Forelimb muscle (tissue), 1 donor: Measurements from ENCODE around the gene KIF21B. TPM values are rescaled to one million over a fixed set of nuclear protein-coding genes. Genes with fewer than 3 reads are reported as not detected.
A peak's percentile ranks its signal among the peaks of the same experiment; 100 is the strongest.

ENCODE experiments used
- DNase-seq: peaks from one replicate; pipeline ENCODE4 v3.0.0-alpha.2; 2013; ENCODE audit warnings: low read depth
- polyA plus RNA-seq: library from polyadenylated mRNA; unstranded; fragments of 120-200 nt; gene quantifications from one replicate; pipeline ENCODE4 v1.2.1, GENCODE V29; 2013; ENCODE audit not compliant: insufficient read length

KIF21B gene
- polyA plus RNA-seq, 1 donor, result 0.73 TPM

DNA sequence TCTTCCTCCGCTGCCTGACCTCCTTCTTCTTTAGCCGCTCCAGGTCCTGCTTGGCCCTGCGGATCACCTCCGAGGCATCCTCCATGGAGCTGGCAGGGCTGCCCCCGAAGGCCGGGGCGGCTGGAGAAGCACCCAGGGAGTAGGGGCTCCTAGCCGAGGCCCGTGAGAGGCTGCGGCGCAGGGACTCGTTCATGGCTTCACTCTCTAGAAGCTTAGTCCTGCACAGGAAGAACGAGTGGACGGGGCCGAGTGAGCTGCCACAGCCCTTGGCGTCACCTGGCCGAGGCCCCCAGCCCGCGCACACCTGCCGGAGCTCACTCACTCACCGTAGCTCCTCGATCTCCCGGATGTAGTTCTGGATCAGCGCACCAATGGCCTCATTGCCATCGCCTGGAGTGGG lies 23.1 kb downstream of the KIF21B start:
- no peak for DNase-seq

DNA sequence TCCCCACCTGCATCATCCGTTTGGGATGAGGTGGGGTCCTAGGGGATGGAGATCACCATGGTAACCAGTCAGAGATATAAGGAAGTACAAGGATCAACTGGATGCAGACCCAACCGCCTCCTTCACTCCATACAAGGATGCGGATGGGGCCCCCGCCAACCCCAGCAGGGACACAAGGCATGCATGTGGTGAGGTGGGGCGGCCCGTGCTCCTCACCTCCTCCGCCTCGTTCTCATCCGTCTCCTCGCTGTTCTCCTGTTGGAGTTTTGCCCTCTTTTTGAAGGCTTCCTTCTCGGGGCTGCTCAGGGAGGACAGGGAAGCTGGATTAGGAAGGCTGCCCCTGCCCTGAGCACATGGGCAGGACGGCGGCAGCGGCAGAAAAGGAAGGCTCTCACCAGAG lies 23.8 kb downstream of the KIF21B start:
- DNase-seq, result no peak

DNA sequence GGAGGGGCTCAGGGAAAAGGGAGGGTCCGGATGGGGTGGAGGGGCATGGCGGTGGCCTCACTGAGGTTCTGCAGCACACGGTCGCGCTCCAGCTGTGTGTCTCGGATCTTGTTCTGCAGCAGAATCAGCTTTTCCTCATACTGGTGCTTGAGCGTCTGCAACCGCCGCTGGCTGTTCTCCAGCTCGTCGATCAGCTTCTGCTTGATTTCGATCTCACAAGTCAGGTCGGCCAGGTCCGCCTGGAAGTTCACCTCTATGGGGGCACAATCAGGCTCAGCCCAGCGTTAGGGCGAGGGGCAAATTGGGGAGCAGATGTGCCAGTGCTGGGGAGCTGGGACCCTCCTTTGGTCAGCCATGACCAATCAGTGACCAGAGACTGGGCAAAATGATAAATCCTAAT lies 25.2 kb downstream of the KIF21B start:
- DNase-seq, result no peak

DNA sequence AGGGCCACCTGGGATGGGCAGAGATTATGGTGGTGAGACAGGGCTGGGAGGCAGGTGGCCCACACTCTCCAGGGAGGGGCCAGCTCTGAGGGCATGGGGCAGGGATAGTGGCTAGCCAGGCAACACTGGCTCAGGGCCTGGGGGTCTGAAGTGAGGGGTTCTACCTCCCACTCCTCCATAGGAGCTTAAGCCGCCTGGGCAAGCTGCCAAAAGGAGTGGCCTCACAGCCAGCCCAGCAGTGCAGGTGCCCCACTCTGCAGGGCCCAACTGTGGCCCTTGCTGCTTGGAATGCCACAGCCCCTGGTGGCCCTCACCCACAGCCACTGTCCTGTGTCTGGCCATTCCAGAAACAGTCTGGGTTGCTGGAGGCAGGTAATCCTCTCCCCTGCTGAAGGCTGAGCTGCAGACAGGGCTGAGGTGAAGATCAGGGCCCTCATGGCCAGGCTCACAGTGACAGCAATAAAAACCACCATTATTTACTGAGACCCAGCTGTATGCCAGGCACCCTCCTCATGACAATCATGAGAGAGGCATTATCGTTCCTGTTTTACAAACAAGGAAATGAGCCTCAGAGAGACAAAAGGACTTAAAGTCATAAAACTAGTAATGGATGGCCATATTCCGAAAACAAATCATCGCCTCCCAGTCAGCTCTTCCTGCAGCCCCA lies 31.0 kb downstream of the KIF21B start:
- DNase-seq, result no peak

DNA sequence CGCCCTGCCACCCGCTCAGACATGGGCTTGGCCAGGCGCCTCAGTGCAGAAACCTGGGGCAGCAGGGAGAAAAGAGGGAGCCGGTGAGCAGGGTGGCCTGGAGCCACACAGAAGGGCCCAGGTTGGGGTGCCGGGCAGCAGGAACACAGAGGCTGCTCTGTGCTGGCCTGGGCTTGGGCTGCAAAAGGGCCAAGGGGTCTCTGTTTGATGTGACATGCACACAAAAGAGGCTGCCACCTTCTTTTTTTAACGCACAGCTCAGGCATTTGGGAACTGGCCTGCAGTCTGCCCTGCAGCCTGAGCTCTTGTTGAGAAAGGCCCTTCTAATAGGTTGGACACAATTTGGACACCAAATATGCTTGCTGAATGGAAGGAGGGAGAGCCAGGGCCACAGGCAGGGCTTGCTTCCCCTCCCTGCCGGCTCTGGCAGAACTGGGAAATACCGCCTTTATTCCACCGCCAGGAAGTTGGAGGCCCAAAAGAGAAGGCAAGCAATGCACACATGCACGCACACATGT lies 32.4 kb downstream of the KIF21B start:
- DNase-seq, result peak; percentile 13

DNA sequence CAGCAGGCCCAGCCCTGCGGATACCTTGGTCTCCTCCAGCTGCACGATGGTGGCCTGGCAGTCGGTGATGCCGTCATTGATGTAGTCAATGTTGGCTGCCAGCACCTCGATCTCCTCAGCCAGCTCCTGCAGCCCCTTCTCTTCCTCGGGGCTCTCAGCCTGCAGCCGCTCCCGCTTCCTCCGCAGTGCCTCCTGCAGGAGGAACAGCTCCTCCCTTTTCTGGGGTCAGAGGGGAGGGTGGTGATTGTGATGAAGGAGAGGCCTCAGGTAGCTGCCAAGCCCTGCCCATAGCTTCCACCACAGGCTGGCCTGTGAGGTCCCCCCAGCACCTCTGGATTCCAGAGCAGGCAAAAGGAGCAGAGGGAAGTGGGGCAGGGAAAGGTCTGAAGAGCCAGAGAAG lies 33.4 kb downstream of the KIF21B start:
- no peak for DNase-seq

DNA sequence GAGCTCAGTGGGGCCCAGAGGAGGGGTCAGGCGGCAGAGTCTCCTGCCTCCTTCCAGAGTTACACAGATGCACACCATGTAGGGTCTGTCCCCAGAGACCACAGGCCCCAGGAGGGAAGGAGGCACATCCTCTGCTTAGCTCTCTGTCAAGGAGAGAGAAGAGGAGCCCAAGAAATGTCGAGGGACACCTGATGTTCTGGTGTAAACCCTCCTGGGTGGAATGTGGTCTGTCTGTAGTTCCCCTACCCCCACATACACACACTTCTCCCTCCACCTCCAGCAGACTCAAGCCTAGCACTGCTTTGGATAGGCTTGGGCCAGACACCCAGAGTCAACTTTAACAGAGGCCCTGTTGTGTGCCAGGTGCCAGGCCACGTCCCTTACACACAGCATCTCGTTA lies 34.2 kb downstream of the KIF21B start:
- DNase-seq, result no peak

DNA sequence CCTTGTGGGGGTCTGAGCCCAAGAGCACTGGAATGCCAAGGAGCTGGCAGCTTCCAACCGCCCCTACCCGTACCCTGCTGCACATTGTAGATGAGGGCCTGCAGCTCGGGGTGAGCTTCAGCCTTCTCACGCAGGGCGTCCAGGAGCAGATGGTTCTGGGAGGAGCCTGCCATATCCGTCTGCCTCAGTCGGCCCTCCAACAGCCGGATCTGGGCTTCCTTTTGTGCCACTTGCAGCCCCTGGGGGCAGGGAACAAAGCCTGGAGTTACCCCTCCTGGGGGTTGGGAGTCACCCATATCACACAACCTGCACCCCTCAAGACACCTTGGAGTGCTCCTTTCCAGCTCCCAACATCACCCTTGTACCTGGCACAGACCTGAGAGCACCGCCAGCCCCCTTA lies 34.8 kb downstream of the KIF21B start:
- no peak for DNase-seq

DNA sequence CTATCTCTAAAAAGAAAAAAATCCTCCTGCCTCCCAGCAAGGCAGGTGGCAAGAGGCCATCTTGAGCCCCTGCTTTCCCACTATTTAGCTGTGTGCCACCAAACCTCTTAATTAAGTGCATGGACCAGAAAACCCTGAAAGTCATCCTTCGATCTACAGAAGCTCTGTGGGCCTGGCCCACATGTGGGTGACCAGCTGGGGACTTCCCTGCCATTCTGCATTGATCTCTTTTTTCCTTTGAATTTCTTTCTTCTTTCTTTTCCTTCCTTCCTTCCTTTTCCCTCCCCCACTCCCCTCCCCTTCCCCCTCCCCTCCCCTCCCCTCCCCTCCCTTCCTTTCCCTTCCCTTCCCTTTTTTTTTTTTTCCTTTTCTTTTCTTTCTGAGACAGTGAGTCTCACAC lies 38.0 kb downstream of the KIF21B start:
- no peak for DNase-seq

DNA sequence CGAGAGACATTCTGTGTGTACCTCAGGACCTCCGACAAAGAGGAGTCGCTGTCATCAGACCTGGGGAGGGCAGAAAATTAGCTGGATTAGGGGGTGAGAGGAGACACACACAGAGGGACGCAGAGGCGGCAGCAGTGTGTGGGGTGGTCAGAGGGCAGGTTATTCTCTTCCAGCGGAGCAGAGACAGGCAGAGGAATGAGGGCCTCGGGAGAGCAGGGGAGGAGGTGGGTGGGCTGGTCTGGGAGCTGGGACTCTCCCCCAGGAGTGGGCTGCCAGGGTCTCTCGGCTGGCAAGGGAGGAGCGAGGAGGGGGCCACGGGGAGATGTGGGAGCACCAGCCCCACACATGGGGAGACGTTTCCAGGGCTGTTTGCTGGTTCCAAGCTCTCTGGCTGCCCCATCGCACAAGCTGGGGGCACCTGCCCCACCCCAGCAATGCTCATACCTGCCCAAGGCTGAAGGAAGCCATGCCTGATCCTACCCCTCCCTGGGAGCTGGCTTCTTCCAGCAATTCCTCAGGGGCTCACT lies 40.4 kb downstream of the KIF21B start:
- no peak for DNase-seq

DNA sequence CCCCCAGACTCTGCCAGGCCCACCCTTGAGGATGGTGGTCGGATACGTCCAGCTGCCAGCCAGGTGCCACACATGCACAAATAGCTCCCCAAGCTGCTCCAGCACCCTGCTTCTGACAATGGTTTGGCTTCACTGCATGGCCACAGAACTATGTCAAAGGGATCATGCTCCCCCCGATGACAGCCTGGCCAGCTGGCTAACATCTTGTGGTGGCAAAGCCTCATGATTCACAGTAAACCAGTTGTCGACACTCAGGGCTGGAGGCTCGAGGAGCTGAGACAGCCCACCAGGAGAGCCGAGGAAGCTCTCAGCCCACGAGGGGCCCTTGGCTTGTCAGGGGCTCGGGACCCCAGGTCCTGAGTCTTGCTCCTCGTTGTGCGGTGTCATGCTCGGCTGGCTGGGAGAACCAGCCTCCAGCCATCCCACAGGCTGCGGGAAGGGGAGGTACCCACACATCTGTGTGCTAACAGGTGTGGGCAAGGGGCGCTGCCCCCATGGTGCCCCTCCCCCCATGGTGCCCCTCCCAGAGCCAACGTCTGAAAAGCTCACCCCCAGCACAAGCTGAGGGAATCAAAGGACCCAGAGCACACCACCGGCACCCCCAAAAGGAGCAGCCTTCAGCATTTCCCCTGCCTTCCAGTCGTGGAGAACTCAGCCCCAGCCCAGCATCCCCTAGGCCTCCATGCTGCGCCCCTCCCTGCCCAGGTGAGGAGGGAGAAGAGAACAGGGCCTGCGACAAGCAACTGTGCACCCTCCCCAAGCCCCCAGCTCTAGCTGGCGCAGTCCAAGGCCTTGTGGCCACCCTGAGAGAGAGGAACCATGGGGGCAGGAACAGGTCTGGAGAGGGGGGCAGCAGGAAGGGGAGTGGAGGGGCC lies 41.2 kb downstream of the KIF21B start:
- DNase-seq, result no peak

DNA sequence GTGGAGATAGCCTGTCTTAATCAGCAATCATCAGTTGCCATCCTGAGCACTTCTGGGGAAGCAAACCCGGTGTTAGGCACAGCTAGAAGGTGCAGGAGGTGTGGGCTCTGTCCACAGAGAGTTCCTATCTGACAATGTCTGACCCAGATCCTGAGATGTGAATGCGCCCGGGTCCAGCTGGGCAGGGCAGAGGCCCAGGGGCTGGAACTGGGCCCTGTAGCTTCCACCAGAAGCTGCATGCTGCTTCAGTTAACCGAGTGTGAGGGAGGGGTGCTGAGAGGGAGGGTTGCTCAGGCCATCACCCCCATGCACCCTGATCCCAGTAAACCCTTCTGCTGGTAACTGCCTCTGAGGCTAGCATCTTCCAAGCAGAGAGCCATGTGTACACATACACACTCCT lies 42.2 kb downstream of the KIF21B start:
- DNase-seq, result no peak

DNA sequence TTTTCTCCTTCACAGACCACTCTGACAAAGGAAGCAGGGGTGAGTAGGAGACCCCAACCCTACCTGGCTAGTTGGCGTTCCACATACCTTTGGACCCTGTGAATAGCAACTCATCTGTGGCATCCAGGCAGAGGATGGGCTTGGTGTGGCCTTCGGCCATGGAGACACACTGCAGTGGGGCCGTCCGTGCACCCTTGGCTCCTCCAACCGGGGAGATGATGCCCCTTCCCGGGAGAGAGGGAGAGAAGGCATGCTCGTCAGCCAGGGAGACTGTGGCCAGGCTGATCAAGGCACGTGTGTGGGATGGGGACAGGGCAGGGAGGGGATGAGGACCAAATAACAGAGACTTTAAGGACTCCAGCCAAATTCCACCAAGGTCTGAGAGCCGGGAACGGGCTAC lies 42.6 kb downstream of the KIF21B start:
- no peak for DNase-seq

DNA sequence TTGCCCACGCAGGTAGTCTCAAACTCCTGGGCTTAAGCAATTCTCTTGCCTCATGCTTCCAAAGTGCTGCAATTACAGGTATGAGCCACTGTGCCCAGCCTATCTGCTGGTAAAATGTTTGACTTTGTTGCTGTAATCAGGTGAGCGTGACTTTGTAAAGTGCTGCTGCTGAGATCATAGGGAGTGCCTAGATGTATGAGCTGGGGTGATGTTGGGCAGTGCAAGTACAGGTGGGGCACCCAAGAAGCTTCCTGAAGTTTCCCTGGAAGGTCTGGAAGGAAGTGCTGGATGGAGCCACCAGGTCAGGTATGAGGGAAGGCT lies 43.1 kb downstream of the KIF21B start:
- DNase-seq, result no peak

DNA sequence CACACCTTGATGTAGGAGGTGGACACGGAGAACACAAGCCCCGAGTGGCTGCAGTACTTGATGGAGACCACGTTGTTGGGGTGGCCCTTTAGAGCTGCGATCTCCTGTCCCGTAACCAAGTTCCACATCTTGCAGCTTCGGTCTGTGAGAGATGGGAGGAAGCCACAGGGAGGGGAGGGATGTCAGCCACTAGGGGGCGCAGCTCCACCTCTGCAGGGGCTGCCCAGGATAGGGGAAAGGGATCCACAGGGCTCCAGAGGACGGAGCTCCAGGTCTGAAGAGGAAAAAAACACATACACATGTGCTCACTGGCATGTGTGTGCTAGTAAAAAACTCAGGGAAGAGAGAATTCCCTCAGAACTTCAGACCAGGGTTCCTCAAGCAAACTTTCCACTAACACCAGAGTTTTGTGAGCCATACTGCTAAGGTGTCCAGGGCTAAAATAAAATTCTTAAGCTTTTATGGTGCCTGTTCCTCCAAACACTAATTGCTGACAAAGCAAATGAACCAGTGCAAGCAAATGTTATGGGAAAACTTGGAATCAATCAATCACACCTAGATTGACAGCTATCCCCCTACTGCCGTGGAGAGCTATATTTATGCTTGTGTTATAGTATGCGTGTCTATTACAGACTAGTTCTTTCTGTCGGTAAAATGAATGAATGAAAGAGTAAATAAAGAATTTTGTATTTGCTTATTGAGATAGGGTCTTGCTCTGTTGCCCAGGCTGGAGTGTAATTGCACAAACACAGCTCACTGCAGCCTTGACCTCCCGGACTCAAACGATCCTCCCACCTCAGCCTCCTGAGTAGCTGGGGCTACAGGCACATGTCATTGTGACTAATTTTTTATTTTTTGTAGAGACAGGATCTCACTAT lies 43.7 kb downstream of the KIF21B start:
- DNase-seq, result no peak

DNA sequence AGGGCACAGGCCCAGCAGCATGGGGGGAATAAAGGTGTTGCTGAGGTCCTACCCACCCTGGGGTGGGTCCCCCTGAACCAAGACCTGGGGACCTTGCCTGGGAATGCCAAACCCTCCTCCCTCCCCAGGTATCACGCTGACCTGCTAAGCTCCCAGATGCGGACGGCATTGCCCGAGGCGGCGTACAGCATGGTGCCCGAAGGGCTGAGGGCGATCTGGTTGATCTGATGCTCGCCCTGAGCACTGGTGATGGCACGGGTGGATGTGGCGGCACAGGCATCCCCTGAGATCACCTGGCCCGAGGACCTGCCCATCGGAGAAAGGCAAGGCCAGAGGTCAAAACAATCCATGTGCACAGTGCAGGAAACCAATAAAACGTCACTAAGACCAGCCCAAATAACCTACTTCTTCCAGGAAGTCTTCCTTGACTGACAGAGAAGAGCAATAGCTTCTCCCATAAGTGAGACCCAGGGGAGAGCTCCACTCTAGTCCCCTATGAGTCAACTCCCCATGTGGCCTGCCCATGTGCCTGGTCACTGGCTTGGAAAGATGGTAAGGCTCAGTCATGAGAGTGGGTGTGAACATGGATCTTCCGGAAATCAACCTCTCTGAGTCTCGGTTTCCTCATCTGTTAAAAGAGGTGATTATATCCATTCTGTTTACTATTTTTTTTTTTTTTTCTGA lies 46.3 kb downstream of the KIF21B start:
- no peak for DNase-seq

DNA sequence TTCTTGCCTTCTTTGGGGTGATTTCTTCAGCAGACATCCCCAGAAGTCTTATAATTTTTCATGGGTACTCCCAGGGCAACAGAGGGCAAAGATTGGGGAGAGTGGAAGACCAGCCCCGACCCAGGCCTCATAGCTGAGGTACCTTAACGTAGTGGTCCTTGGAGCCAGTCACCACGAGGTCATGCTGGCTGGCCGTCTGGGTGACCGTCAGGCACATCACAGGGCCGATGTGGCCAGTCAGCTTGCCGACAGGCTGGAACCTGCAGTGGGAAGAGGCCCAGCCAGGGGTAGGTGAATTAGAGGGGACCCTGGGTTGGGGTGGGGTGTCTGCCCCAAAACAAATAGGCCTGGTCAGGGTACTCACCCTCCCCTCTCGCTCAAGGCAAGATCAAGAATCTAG lies 46.9 kb downstream of the KIF21B start:
- no peak for DNase-seq

DNA sequence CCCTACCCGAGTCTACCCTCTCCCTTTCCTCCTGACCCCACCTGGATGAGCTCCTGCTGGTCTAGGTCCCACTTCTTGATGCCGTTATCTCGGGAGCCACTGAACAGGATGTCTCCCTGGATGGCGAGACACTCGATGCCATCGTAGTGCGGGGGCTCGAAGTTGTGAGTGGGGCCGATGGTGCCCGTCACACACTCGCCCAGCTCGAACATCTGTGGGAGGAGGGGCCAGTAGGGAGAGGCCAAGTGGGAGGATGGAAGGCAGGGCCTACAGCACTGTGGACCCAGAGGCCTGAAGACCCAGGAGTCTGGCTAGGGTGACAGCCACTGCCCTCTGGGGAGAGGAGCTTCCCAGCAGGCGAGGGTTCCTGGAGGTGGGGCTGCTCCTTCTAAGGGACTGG lies 48.1 kb downstream of the KIF21B start:
- no peak for DNase-seq

DNA sequence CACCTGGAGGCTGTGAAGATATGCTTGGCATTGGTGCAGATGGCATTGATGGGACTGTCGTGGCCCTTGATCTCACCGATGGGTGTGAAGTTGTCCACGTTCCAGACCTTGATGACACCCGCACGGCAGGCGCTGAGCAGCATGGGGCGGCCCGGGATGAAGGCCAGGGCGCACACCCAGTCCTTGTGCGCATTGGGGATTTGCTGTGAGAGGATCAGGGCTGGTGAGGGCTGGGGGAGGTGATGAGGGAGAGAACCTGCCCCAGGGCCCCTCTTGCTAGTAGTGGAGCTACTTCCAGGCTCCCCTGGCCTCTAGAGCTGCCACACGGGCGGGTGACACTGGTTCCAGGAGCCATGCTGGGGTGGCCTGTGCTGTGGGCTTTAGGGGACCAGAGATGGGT lies 48.8 kb downstream of the KIF21B start:
- no peak for DNase-seq

DNA sequence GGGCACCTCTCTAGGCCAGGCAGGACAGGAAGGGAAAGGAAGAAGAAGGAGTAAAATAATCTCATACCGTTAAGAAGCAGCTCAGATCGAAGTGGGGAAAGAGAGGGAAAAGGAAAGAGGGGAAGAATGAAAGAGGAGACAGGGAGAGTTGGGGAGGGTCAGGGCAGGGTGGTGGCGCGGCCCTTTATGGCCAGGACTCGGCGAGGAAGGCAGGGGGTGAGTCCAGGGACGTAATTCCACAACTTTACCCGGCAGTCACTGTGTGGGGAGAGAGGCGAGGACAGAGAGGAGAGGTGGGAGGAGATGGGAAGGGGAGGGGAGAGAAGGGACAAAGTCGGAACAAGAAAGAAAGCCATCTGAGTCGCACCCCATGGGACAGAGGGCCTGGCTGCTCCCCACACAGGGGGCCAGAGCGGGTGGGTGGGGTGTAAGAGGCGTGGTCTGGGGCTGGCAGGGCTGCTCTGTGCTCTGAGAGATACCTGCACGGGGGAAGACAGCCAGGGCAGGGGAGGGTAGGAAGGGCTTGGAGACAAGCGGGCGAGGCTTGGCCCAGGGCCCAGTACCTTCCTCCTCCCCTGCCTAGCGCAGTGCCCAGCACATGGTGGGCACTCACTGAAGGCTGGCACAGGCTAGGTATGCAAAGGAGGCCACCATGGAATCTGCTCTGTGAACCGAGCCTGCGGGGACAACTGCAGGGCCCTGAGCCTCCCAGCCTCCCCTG lies 49.4 kb downstream of the KIF21B start:
- DNase-seq, result no peak
